Fibroblast of skin of abdomen (primary cell): ENCODE data around the gene KRT39.

ENCODE experiments used
- DNase-seq: peaks from one replicate; pipeline ENCODE4 v3.0.0-alpha.2; 2013

The KRT39 gene

DNA sequence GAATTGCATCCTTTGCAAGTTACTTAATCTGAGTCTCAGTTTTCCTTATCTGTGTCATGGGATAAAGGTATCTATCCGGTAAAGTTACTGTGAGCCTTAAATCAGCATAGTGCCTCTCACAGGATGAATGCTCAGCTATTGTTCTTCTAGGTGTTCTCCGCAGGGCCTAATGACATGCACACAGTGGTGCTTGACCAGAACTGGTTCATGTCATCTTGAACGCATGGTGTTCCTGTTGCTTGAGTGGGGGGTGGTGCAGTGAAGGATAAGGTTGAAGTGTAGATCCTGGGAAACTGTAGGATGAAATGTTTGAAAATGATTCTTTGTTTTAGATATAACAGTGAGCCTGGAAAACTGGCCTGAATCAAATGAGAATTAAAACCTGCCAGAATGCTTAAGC, 13.4 kb upstream of the KRT39 start:
- no peak for DNase-seq

- no peak for DNase-seq
Observed at GRCh38 chr17:40978575-40979151, 11.9 kb upstream of the KRT39 start.

DNA sequence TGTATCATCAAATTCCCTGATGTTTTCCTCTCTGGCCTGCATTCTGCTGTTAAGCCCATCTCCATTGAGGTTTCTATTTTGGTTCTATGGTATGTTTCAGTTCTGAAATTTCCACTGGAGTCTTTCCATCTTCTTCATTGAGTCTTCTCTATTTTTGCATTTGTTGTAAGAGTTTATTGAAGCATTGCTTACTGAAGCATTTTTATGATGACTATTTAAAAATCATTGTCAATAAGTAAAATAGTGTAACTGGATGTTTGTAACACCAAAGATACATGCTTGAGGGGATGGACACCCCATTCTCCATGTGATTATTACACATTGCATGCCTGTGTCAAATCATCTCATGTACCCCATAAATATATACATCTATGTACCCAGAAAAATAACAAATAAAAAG, 8.8 kb upstream of the KRT39 start:
- no peak for DNase-seq

- DNase-seq: no peak
Observed at GRCh38 chr17:40974366-40974765, 7.6 kb upstream of the KRT39 start.

GRCh38 chr17:40967582-40967981, 834 bp upstream of the KRT39 start:
- DNase-seq: no peak

DNA sequence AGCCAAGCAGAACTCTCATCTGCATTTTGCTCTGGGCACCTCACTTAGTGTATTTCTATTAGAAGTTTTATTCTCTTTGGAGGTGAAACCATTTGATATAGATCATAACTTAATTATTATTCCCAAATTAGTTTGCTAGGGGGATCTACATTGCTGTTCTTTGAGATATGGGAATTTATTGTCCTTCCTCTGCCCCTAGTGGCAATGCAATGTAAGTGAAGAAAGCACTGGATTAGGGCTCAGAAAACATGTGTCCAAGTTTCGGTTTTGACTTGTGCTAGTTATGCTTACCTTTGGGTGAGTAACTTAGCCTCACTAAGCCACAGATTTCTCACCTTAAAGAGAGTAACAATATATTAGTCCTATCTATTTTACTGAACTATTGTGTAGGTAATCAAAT, 2.9 kb downstream of the KRT39 start:
- no peak for DNase-seq

DNA sequence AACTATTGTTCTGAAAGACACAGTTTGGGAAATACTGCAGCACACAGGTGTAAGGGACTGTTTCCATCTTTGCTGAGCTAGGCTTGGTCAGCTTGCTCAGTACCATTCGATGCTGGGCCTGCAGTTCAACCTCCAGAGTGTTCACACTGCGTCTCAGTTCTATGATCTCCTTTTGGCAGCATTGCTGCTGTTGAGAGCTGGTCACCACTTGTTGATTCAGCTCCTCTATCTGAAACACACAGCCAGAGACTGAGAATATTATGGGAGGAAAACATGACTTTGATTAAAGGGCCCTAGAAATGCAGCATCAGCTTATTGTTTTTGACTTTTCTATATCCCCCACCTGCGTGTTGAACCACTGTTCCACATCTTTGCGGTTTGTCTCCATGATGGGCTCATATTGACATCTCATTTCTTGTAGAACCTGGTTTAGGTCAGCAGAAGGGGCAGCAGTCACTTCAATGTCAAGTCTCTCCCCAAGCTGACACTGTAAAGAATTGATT, 4.6 kb downstream of the KRT39 start:
- no peak for DNase-seq

- no peak for DNase-seq
Observed at GRCh38 chr17:40961591-40961990, 5.2 kb downstream of the KRT39 start.

DNA sequence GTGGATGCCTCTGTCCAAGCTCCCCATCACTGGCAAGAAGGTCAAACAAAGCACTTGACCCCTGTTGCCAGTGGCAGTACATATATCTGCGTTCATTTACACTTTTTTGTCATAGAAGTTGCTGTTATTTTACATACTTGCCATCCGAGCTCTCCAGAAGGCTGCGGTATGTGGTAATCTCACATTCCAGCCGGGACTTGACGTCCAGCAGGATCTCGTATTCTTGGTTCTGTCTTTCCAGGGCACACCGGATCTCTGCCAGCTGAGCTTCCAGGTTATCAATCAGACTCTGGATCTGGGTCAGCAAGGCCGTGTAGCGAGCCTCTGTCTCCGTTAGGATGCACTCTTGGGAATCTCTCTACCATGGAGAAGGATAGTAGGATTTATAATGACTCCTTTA, 6.6 kb downstream of the KRT39 start:
- no peak for DNase-seq

DNA sequence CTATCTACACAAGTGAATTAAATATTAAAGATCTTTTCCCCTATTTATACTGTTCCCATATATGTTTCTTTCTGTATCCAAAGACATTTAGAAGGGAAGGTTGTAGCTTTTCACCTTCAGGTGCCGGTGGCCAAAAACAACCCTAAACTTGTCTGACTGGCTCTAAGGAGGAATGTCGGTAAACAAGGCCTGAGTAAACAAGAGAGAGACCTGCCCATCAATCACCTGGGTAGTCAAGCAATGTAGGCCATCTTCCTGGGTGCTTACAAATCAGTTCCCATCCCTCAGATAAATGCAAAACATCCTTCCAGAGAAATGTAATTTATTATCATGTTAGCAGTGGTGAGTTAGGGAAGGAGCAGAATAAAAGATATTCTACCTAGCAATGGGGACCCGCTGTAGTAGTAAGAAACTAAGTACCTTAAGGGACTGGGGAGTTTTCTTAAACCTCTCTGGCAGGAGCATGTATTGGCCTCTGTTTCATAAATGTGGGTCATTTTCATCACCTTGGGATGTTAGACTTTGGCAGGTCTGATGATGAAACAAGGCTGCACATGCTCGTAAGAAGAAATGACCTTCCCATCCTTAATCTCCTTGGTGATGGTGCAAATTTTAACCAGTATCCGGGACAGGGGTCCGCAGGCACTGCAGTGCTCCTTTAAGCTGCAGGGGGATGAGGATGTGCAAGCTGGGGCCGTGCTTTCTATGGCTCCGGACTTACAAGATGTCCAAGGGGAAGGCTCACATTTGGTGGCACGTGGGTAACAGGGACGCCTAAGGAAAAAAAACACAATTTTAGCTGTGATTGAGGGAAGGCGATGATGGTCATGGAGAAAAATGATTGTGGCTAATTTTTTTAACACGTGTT, 8.4 kb downstream of the KRT39 start:
- no peak for DNase-seq

- peak; percentile 97 for DNase-seq
Observed at GRCh38 chr17:40956401-40957254, 10.1 kb downstream of the KRT39 start.

DNA sequence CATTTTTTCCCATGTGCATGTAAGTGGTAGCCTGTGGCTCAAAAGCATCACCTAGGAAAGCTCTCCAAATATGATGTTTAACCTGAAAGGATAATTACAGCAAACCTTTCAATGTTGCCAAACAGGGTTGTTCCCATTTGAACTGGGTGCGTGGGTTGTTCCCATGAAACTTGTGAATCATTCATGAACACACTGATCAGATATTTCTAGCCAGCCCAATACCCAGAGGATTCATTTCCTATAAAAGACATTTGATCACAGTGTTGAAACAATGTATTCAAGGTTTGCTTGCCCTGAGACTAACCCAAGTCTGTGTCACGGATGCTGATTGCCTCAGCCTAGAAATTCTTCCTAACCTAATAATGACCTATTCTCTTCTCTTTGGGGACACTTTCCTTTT, 12.9 kb downstream of the KRT39 start:
- peak; percentile 78 for DNase-seq

- DNase-seq: peak; percentile 85
Observed at GRCh38 chr17:40952661-40953060, 14.1 kb downstream of the KRT39 start.

DNA sequence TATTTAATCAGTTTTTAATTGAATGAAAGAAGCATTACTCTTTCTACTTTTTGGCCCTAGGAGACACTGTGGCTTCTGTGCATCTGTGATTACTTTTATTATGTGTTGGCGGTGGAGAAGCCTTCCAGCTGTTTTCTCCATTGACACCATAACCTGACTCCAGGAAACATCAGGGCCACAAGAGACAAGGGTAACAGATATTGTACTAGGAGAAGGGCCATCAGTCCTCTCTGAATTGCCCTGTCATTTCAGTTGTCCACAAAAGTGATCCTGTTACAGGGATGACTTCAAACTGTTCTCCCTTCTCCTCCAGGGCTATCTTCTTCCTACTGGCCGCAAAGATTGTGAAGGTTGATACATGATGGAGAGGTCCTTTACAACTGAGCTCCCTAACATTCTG, 14.6 kb downstream of the KRT39 start:
- DNase-seq: no peak

DNA sequence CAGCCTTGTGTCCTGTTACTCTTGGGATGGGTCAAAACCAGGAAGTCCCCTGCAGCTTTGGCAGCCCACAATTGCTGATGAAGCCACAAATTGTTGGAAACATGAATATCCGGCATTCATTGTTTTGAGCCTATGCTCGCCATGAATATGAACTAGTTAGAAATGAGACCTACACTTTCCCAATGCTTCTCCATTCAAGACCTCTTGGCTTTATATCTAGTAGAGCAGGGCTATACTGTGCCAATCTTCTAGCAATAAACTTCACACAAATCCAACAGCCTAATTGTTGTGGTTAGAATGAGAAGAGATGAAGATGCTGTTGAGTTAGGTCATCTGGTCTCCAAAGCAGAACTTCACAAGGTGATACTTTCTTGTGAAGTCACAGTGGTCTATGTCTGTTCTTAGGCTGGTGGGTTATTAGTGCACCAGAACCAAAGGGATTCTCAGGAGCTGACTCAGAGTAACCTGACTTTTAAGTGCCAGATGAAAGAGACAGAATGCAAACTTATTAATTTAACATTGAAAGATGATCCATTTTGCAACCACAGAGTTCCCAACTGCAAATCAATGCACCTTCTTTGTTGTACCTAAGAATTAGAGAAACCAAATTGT, 15.6 kb downstream of the KRT39 start:
- DNase-seq: no peak

DNA sequence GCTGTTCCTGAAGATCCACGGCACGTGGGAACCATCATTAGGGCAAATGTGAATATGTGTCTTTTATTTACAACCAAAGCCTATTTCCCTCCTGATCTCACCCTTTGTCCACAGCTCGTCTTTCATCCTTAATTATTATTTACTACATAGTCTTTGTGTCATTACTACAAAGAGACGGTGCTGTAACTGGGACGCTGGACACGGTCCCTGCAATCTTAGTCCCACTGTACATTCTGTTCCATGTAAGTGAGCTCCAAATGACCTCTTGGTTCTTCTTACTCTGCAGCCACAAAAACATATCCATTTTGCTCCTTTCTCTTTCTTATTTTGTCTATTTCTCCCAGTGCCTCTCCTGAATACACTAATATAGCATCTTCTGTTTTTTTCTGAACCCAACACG, 16.6 kb downstream of the KRT39 start:
- DNase-seq: no peak

- no peak for DNase-seq
Observed at GRCh38 chr17:40949418-40949817, 17.3 kb downstream of the KRT39 start.

DNA sequence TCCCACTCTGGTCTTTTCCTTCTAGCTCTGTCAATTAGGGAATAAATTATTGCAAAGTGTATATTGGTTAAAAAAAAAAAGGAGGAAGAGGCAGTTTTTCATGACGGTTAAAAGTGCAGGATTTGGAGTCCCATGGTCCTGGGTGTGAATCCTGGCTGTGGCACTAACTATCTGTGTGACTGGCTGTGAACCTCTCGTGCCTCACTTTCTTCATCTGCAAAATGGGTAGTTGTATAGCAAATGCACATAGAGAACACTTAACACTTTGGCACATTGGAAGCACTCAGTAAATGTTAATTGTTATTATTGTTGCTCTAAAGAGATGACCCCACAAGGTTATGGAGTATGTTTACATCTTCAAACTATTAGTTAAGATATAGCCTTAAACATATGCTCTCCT, 18.8 kb downstream of the KRT39 start:
- no peak for DNase-seq

DNA sequence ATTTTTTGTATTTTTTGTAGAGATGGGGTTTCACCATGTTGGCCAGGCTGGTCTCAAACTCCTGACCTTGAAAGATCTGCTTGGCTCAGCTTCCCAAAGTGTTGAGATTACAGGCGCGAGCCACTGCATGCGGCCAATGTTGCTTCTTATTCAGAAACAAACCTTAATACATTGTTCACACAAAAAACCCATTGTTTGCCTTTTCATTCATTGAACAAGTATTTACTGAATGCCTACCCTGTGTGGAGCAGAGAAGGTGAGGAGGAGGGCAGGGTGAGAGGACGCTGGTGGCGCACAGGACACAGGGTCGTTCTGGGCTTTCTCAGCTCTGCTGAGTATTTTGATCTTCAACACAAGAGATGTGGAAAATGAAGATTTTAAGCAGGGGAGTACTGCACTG, 21.3 kb downstream of the KRT39 start:
- no peak for DNase-seq

DNA sequence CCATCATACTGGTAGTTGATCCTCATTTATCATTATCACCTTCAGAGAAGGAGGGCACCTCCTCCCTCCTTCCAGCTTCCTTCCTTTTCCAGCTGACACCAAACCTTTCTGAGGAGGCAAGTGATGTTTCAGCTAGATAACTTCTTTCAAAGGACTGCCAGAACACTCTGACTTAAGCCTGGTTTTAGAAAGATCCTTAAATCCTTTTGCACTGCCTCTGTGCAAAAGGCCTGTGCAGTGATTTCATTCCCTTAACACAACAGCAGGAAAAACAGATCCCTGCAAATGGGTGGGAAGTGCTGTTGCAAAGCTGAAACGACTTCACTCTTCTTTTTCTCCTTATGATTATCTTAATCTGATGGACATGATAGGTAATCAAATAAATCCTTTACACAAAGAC, 22.2 kb downstream of the KRT39 start:
- DNase-seq: no peak

GRCh38 chr17:40942553-40942952, 24.2 kb downstream of the KRT39 start:
- DNase-seq: no peak

- no peak for DNase-seq
Observed at GRCh38 chr17:40940266-40940665, 26.5 kb downstream of the KRT39 start.

DNA sequence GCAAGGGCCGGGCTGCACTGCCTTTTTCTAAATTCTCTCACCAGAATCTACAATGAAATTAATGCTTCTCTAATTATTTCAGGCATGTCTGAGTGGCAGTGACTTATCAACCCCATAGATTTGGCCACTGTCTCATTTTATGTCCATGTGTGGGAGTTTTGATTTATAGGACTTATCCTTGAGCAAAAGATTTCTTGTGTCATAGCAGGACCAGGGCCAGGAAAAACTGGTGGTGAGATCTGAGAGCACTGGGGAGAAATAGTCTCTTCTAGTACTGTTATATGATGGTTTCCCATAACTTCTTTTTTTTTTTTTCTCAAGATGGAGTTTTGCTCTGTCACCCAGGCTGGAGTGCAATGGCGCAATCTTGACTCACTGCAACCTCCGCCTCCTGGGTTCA, 27.8 kb downstream of the KRT39 start:
- DNase-seq: peak; percentile 48
